Stimulated activated CD4-positive, alpha-beta T cell treated with anti-CD3 and anti-CD28 coated beads, Interleukin-1b, Interleukin-23, amount 100 ng/mL, for 24 hours (primary cell): Measurements from ENCODE around the gene RPP14.

Experiments
- DNase-seq, 4 experiments: peaks; one replicate each; pipeline ENCODE4 v3.0.0-alpha.2; 2020; ENCODE audit warnings: low read depth in 4 of 4, low spot score in 1 of 4

RPP14 gene

GRCh38 chr3:58355179-58355578, 49.1 kb downstream of the RPP14 start:
- no peak for DNase-seq

GRCh38 chr3:58356054-58356453, 50.0 kb downstream of the RPP14 start:
- no peak for DNase-seq

GRCh38 chr3:58357402-58357801, 51.4 kb downstream of the RPP14 start:
- no peak for DNase-seq

- DNase-seq, result no peak
Measured at GRCh38 chr3:58358092-58358491, 52.0 kb downstream of the RPP14 start.

GRCh38 chr3:58358808-58359207, 52.8 kb downstream of the RPP14 start:
- no peak for DNase-seq

- no peak for DNase-seq
Measured at GRCh38 chr3:58359621-58360020, 53.6 kb downstream of the RPP14 start.

- no peak for DNase-seq
Measured at GRCh38 chr3:58361866-58362265, 55.8 kb downstream of the RPP14 start.

- no peak for DNase-seq
Measured at GRCh38 chr3:58366699-58367098, 60.7 kb downstream of the RPP14 start.

GRCh38 chr3:58369038-58369437, 63.0 kb downstream of the RPP14 start:
- DNase-seq, result no peak
